HCT116 (cell line): Measurements from ENCODE around the gene LRP1B.

Source experiments
- CEBPB ChIP-seq: IDR thresholded peaks from 2 replicates; pipeline ENCODE4 v1.6.1; 2012; ENCODE audit warnings: low read depth
- EZH2 ChIP-seq: fragments of 200-600 bp; sonication (generic); IDR thresholded peaks from 2 replicates; pipeline ENCODE4 v1.6.1; 2017; ENCODE audit warnings: antibody characterized with exemption, mixed run types
- POLR2A ChIP-seq: IDR thresholded peaks from 2 replicates; pipeline ENCODE4 v1.7.0; 2011; ENCODE audit warnings: borderline replicate concordance; ENCODE audit not compliant: insufficient read depth, insufficient read length; ENCODE audit errors: extremely low read depth
- POLR2AphosphoS5 ChIP-seq: IDR thresholded peaks from 2 replicates; pipeline ENCODE4 v1.6.1; 2011; ENCODE audit warnings: mild to moderate bottlenecking, low read depth, low read length, moderate library complexity
- REST ChIP-seq: IDR thresholded peaks from 2 replicates; pipeline ENCODE4 v1.6.1; 2012; ENCODE audit warnings: low read depth
- TF ChIP-seq, protein P1 (sequence below), 3 experiments: fragments of 200-600 bp in 1 of 3; sonication (generic) in 1 of 3; IDR thresholded peaks in 2 of 3; conservative IDR thresholded peaks in 1 of 3; 2 replicates each; pipeline ENCODE4 v1.5.1; 2012 to 2017; ENCODE audit warnings: low read depth in 2 of 3, low read length in 2 of 3, antibody characterized with exemption in 1 of 3, borderline replicate concordance in 1 of 3, control low read depth in 1 of 3, mild to moderate bottlenecking in 1 of 3, mixed read lengths in 1 of 3, mixed run types in 1 of 3, moderate library complexity in 1 of 3; ENCODE audit not compliant: insufficient read depth in 1 of 3
- TF ChIP-seq, protein P2 (sequence below): IDR thresholded peaks from 2 replicates; pipeline ENCODE4 v1.6.1; 2011; ENCODE audit warnings: mild to moderate bottlenecking, low read length, moderate library complexity; ENCODE audit not compliant: insufficient replicate concordance; ENCODE audit errors: extremely low read depth

- TF ChIP-seq POLR2A (no peak), REST (no peak), EZH2 (no peak), POLR2AphosphoS5 (no peak), CEBPB (no peak)
- TF ChIP-seq, protein P1, sequence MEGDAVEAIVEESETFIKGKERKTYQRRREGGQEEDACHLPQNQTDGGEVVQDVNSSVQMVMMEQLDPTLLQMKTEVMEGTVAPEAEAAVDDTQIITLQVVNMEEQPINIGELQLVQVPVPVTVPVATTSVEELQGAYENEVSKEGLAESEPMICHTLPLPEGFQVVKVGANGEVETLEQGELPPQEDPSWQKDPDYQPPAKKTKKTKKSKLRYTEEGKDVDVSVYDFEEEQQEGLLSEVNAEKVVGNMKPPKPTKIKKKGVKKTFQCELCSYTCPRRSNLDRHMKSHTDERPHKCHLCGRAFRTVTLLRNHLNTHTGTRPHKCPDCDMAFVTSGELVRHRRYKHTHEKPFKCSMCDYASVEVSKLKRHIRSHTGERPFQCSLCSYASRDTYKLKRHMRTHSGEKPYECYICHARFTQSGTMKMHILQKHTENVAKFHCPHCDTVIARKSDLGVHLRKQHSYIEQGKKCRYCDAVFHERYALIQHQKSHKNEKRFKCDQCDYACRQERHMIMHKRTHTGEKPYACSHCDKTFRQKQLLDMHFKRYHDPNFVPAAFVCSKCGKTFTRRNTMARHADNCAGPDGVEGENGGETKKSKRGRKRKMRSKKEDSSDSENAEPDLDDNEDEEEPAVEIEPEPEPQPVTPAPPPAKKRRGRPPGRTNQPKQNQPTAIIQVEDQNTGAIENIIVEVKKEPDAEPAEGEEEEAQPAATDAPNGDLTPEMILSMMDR (IDR thresholded peaks at IDR 0.05 in 2 of 3, conservative IDR thresholded peaks at IDR 0.05 in 1 of 3; ENCODE audit: borderline replicate concordance in 1 of 3, insufficient read depth in 1 of 3, low read depth in 2 of 3, low read length in 2 of 3) = no peak
- TF ChIP-seq, protein P2, sequence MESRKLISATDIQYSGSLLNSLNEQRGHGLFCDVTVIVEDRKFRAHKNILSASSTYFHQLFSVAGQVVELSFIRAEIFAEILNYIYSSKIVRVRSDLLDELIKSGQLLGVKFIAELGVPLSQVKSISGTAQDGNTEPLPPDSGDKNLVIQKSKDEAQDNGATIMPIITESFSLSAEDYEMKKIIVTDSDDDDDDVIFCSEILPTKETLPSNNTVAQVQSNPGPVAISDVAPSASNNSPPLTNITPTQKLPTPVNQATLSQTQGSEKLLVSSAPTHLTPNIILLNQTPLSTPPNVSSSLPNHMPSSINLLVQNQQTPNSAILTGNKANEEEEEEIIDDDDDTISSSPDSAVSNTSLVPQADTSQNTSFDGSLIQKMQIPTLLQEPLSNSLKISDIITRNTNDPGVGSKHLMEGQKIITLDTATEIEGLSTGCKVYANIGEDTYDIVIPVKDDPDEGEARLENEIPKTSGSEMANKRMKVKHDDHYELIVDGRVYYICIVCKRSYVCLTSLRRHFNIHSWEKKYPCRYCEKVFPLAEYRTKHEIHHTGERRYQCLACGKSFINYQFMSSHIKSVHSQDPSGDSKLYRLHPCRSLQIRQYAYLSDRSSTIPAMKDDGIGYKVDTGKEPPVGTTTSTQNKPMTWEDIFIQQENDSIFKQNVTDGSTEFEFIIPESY = no peak
Measured at GRCh38 chr2:141162314-141162713, 968.5 kb downstream of the LRP1B start.
